ENCODE measurements around the gene MXD4. TPM values are rescaled to one million over a fixed set of nuclear protein-coding genes. Genes with fewer than 3 reads are reported as not detected.
A peak's percentile ranks its signal among the peaks of the same experiment; 100 is the strongest.

MXD4 gene
- total and polyA plus RNA-seq, 8 donors, result 14.8 to 51.4 (median 27.4) TPM

DNA sequence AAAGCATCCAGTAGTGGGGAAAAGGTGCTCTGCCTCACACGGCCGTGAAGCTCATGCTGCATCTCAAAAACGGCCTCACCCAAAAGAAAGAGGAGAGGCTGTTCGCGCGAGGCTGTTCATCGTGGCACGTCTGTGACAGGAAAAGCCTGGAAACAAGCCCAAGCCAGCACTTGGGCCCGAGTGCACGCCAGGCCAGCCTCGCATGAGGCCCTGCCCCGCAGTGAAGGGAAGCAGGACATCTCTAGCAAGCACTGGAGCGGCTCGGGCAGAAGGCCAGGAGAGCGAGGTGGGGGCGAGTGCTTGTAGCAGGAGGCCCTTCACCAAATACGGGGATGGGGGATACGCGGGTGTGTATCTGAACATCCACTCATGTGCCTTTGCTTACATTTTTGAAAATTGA lies 39.9 kb upstream of the MXD4 start:
- Histone ChIP-seq H3K27ac (no peak overlapping the region), H3K4me3 (no peak overlapping the region), H3K27me3 (no peaks in the 10 kb centered on the region), H3K4me1 (no peaks in the 10 kb centered on the region), H3K9me3 (no peaks in the 10 kb centered on the region), H3K36me3 (no peaks in the 10 kb centered on the region)
- intact Hi-C loops (cut with DNase I), result no loop called here
- 87 to 88% methylated on average over 19 of the region's 19 CpGs for WGBS, 2 donors
- DNase-seq, result peak in 2 of 6 donors; percentile 3 to 29
- TF ChIP-seq, protein P1, sequence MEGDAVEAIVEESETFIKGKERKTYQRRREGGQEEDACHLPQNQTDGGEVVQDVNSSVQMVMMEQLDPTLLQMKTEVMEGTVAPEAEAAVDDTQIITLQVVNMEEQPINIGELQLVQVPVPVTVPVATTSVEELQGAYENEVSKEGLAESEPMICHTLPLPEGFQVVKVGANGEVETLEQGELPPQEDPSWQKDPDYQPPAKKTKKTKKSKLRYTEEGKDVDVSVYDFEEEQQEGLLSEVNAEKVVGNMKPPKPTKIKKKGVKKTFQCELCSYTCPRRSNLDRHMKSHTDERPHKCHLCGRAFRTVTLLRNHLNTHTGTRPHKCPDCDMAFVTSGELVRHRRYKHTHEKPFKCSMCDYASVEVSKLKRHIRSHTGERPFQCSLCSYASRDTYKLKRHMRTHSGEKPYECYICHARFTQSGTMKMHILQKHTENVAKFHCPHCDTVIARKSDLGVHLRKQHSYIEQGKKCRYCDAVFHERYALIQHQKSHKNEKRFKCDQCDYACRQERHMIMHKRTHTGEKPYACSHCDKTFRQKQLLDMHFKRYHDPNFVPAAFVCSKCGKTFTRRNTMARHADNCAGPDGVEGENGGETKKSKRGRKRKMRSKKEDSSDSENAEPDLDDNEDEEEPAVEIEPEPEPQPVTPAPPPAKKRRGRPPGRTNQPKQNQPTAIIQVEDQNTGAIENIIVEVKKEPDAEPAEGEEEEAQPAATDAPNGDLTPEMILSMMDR (IDR thresholded peaks at IDR 0.05), result no peak
- ATAC-seq, result no peak
- FAIRE-seq, result no peak

GRCh38 chr4:2301225-2301642 lies 39.3 kb upstream of the MXD4 start:
- TF ChIP-seq, protein P1 (IDR thresholded peaks at IDR 0.05), result no peak
- Histone ChIP-seq H3K9me3 (no peaks in the 10 kb centered on the region), H3K36me3 (no peaks in the 10 kb centered on the region), H3K4me1 (no peaks in the 10 kb centered on the region), H3K27me3 (no peaks in the 10 kb centered on the region), H3K27ac (no peak overlapping the region), H3K4me3 (no peak overlapping the region)
- 89 to 90% methylated on average over 14 of the region's 14 CpGs for WGBS, 2 donors
- intact Hi-C loops (cut with DNase I), result no loop called here
- DNase-seq (peak in 2 of 6 donors; percentile 5 to 37), FAIRE-seq (no peak), ATAC-seq (no peak)

- Histone ChIP-seq H3K27ac (no peak overlapping the region), H3K9me3 (no peaks in the 10 kb centered on the region), H3K36me3 (no peaks in the 10 kb centered on the region), H3K4me1 (no peaks in the 10 kb centered on the region), H3K4me3 (no peak overlapping the region), H3K27me3 (no peaks in the 10 kb centered on the region)
- no peak for ATAC-seq
- peak in 2 of 6 donors; percentile 3 to 46 for DNase-seq
- TF ChIP-seq, protein P1 (IDR thresholded peaks at IDR 0.05), result no peak
- FAIRE-seq, result no peak
- intact Hi-C loops (cut with DNase I), result no loop called here
- WGBS, 2 donors, result 91 to 93% methylated on average over 36 to 37 of the region's 37 CpGs
Measured at GRCh38 chr4:2300431-2301224, 38.7 kb upstream of the MXD4 start.

GRCh38 chr4:2299794-2300193 lies 37.9 kb upstream of the MXD4 start:
- H3K4me3 ChIP-seq, result no peak overlapping the region
- H3K27me3 ChIP-seq, result no peaks in the 10 kb centered on the region
- TF ChIP-seq, protein P1 (IDR thresholded peaks at IDR 0.05), result no peak
- no peak for DNase-seq
- 92 to 96% methylated on average over 2 of the region's 2 CpGs for WGBS, 2 donors
- H3K9me3 ChIP-seq, result no peaks in the 10 kb centered on the region
- intact Hi-C loops (cut with DNase I), result no loop called here
- FAIRE-seq, result no peak
- ATAC-seq, result no peak
- H3K27ac ChIP-seq, result no peak overlapping the region
- no peaks in the 10 kb centered on the region for H3K4me1 ChIP-seq
- H3K36me3 ChIP-seq, result no peaks in the 10 kb centered on the region

- Histone ChIP-seq H3K4me3 (no peak overlapping the region), H3K4me1 (no peaks in the 10 kb centered on the region), H3K9me3 (no peaks in the 10 kb centered on the region), H3K27ac (no peak overlapping the region), H3K27me3 (no peaks in the 10 kb centered on the region), H3K36me3 (no peaks in the 10 kb centered on the region)
- DNase-seq (peak in 2 of 6 donors; percentile 9 to 55), FAIRE-seq (no peak), ATAC-seq (no peak)
- TF ChIP-seq, protein P1 (IDR thresholded peaks at IDR 0.05), result no peak
- intact Hi-C loops (cut with DNase I), result no loop called here
- 87 to 89% methylated on average over 23 of the region's 23 CpGs for WGBS, 2 donors
Measured at GRCh38 chr4:2298532-2298991, 36.7 kb upstream of the MXD4 start.
